HG02759 (cell line): ENCODE results near the gene NDUFB8.

Experiments used
- ATAC-seq: cut with Tn5 transposase; IDR thresholded peaks from one replicate; pipeline ENCODE4 v1.9.1; 2021; ENCODE audit warnings: mild to moderate bottlenecking, moderate library complexity; ENCODE audit not compliant: unreplicated experiment

The NDUFB8 gene

DNA sequence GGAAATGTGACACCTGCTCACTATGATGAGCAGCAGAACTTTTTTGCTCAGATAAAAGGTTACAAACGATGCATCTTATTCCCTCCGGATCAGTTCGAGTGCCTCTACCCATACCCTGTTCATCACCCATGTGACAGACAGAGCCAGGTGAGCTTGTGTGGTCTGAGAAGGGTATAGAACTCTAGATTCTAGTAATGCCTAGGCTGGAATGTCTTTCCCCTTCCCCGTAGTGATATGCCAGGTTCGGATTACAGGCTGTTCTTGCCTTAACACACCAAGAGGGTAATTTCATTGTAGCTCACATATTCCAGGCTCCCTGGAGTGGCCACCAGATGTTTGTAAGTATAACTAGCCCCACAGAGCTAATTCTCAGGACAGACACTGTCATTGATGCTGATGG, 15.3 kb upstream of the NDUFB8 start:
- ATAC-seq, result no peak

GRCh38 chr10:100537475-100537874, 7.8 kb upstream of the NDUFB8 start:
- ATAC-seq, result no peak

- peak; percentile 95 for ATAC-seq
Measured at GRCh38 chr10:100535715-100536353, 6.2 kb upstream of the NDUFB8 start, which contains the start of gene HIF1AN. HIF1AN (plus strand) TSS chr10:100535943; CDS start chr10:100535959, 16 bp downstream.

DNA sequence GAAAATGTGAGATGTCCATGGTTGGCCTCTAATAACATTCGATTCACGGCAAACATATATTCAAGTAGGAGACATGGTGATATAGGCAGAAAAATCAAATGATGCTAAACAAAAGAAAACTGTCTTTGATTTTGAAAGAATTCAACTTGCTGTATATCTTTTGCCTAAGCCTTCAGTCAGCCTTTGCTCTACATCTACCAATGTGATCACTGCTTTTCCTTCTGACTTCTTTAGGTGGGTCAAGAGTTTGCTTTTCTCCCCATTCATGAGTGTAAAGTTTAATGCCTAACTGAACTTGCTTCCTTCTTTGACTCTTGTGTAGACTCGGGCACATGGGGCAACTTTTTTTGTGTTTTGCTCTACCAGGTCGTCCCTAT, 5.7 kb upstream of the NDUFB8 start:
- peak; percentile 8 for ATAC-seq

DNA sequence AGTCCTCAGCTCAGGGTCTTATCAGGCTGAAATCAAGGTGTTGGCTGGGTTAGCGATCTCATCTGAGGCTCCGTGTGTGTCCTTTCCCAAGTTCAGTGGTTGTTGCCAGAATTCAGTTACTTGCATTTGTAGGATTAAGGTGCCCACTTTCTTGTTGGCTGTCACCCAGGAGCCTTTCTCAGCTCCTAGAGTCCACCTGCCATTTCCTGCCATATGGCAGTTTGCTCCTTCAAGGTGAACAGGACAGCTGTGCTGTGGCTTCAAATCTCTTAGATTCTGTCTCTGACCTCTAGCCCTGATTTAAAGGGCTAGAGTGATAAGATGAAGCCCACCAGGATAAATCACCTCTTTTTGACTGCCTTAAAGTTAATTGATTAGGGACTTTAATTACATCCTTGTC, 5.1 kb upstream of the NDUFB8 start:
- no peak for ATAC-seq

DNA sequence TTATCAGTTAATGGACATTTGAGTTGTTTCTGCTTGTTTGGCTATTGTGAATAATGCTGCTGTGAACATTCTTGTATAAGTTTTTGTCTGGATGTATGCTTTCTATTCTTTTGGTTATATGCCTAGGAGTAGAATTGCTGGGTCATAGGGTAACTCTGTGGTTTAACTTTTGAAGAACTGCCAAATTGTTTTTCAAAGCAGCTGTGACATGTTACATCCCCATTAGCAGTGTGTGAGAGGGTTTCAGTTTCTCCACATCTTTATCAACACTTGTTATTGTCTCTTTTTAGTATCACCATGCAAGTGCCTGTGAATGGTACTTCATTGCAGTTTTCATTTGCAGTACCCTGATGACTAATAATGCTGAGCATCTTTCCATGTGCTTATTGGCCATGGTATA, 2.1 kb upstream of the NDUFB8 start:
- no peak for ATAC-seq

GRCh38 chr10:100528921-100529474, 673 bp downstream of the NDUFB8 start:
- peak; percentile 31 for ATAC-seq

DNA sequence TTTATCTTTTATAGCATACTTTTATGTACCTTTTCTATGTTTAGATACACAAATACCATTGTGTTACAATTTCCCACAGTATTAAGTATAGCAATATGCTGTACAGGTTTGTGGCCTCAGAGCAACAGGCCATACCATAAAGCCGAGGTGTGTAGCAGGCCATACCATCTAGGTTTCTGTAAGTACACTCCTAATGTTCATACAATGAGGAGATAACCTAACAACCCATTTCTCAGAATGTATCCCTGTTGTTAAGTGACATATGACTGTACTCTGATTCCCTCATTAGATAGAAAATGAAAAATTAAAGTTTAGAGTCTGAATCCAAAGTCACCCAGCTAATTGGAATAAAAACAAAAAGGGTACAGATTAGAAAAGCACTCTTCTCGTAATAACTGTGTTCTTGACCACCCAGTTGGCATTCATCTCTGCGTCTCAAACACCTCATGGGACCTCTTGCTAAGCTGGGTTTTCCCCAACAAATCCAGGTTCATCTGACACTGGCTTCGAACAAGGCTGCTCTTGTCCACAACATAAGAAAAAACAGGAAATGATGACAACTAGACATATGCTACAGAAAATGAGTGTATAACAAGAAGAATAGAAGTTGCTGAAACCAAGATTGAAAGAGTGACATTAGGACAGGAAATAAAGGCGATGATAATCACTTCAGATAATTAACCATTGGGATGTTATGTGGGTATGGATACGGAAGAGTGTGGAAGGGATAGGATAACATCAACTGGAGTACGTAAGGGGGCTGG, 1.4 kb downstream of the NDUFB8 start:
- no peak for ATAC-seq

DNA sequence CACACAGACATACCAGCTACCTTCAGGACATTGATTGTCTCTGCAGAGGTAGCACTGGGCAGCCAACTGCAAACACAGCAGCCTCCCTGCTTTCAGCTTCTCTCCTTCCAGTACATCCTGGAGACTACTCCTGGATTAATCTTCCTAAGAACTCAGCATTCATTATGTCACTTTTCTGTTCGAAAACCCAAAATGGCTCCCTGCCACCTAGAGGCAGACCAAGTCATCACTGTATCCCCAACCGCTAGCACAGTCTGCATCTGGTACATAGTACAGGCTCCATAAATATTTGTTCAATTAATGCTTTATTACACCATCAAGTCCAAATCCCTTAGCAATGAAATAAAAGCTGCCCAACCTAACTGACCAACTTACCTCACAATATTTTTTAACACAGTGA, 5.0 kb downstream of the NDUFB8 start:
- no peak for ATAC-seq

GRCh38 chr10:100524206-100524605, 5.5 kb downstream of the NDUFB8 start:
- ATAC-seq, result no peak

GRCh38 chr10:100522945-100523344, 6.7 kb downstream of the NDUFB8 start:
- no peak for ATAC-seq

GRCh38 chr10:100522107-100522801, 7.4 kb downstream of the NDUFB8 start:
- ATAC-seq, result no peak

DNA sequence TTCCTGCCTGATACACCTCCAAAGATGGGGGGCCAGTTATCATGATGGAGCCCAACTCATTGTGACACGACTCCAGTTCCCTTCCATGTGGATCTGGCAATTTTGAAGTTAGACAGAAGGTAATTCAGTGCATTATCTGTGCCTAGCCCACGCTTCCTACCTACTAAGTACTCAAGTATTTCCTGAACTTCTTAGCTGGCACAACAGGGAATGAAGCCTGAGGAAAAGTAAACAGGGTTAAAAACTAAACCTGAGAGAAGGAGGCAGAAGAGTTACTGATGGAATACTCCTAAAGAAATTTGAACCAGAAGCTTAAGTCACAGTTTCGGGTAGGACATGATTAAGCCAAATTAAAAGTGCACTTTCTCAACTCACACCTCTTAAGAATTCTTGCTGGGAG, 8.9 kb downstream of the NDUFB8 start:
- no peak for ATAC-seq

GRCh38 chr10:100519311-100520051, 10.2 kb downstream of the NDUFB8 start, which contains the start of gene SEC31B:
SEC31B (minus strand) TSS chr10:100519861; CDS start chr10:100516952, 2,909 bp downstream.
- ATAC-seq, result no peak

- ATAC-seq, result no peak
Measured at GRCh38 chr10:100518761-100519241, 10.9 kb downstream of the NDUFB8 start.

GRCh38 chr10:100516847-100517246, 12.8 kb downstream of the NDUFB8 start:
- no peak for ATAC-seq

GRCh38 chr10:100515612-100516011, 14.1 kb downstream of the NDUFB8 start:
- no peak for ATAC-seq

DNA sequence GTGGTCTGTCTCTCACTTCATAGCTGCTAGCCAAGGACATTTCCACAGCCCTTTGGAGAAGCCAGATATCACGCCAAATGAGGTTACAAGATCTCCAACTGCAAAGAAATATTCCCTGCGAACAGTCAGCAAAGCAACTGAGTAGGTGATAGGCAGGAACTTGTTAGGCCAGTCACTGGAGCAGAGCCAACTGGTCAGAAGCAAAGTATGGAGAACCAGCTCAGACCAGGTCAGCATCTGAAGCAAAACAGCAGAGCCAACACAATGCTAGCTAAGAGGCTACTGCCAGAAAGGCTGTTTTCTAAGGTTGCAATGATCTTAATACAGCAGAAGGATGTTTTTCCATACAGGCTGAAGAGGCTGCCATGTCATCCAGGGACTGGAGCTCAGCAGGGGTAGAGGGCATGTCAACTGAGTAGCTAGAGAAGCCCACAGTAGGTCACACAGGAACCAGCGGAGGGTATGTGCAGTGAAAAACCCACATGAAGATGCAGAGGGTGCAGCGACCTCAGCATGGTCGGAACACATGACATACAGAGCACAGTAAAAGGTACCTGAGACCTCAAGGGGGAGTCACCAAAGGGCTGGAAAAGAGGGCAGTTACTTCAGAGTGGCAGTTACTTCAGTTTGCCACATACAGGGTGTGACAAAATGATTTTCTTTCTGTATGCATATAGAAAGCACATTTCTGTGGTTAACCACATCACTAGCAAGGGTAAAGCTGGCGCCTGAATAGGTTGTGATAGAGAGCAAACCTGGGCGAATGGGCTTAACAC, 18.9 kb downstream of the NDUFB8 start:
- ATAC-seq, result no peak

- ATAC-seq, result no peak
Measured at GRCh38 chr10:100509241-100509840, 20.3 kb downstream of the NDUFB8 start.
